ENCODE measurements around the gene RASAL2. TPM values are rescaled to one million over a fixed set of nuclear protein-coding genes. Genes with fewer than 3 reads are reported as not detected.

Gene RASAL2
- total and polyA plus RNA-seq, 10 donors: 0.42 to 24.4 (median 14.6) TPM

DNA sequence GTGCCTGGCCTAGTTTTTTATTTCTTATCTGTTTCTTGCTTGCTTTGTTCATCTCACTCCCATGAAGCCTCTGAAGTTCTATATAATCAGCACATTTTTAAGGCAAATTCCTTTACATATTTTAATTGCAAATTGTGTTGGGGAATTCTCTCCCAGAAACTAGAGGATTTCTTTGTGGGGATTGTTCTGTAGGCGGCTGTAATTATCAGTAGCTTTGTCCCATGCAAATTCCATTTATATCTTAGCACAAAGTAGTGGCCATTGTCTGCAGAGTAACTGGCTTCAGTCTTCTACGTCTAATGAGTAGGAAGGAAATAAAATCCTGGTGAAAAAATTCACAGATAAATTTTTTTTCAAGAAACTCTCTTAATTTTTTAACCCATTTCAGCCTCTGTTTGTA is 367.2 kb downstream of the RASAL2 start:
- H3K36me3 ChIP-seq: peaks cover 0 to 23% (median 5%) of the 10 kb centered on the region in 6 donors
- no peaks in the 10 kb centered on the region for H3K4me1 ChIP-seq
- no peaks in the 10 kb centered on the region for H3K9me3 ChIP-seq
- DNase-seq: no peak
- no peak overlapping the region for H3K27ac ChIP-seq
- TF ChIP-seq POLR2AphosphoS5 (IDR thresholded peaks at IDR 0.05) (no peak), POLR2A (IDR thresholded peaks at IDR 0.05) (no peak)
- TF ChIP-seq, protein P1, sequence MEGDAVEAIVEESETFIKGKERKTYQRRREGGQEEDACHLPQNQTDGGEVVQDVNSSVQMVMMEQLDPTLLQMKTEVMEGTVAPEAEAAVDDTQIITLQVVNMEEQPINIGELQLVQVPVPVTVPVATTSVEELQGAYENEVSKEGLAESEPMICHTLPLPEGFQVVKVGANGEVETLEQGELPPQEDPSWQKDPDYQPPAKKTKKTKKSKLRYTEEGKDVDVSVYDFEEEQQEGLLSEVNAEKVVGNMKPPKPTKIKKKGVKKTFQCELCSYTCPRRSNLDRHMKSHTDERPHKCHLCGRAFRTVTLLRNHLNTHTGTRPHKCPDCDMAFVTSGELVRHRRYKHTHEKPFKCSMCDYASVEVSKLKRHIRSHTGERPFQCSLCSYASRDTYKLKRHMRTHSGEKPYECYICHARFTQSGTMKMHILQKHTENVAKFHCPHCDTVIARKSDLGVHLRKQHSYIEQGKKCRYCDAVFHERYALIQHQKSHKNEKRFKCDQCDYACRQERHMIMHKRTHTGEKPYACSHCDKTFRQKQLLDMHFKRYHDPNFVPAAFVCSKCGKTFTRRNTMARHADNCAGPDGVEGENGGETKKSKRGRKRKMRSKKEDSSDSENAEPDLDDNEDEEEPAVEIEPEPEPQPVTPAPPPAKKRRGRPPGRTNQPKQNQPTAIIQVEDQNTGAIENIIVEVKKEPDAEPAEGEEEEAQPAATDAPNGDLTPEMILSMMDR (IDR thresholded peaks at IDR 0.05 in 8 of 11, conservative IDR thresholded peaks at IDR 0.05 in 3 of 11): no peak
- H3K27me3 ChIP-seq (replicated peaks in 1 of 7): no peaks in the 10 kb centered on the region
- 77 to 90% (median 81%) methylated on average over 2 of the region's 2 CpGs for WGBS, 5 donors
- no peak overlapping the region for H3K4me3 ChIP-seq
- intact Hi-C loops (cut with DNase I; ENCODE audit: low total_unique reads): no loop called here

DNA sequence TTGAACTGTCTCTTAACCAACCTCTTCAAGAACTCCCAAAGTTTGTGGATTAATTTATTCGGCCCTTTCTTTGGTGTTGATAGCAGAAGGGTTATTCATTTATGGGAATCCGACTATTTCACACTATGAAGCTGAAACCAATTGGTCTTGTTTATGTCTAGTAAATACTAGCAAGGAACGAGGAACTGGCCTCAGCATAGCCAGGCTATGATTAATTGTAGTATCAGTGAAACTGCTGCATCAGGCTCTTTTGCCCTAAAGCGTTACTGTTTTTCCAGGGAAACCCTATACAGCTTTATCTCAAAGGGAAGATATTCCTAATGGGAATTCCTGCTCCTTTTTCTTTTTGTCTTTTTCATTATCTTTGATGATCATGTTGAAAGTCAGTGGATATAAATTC is 367.8 kb downstream of the RASAL2 start:
- Histone ChIP-seq H3K27ac (no peak overlapping the region), H3K9me3 (no peaks in the 10 kb centered on the region), H3K4me3 (no peak overlapping the region), H3K4me1 (no peaks in the 10 kb centered on the region), H3K27me3 (replicated peaks in 1 of 7) (no peaks in the 10 kb centered on the region), H3K36me3 (peaks cover 0 to 24% (median 5%) of the 10 kb centered on the region in 6 donors)
- no peak for DNase-seq
- WGBS, 5 donors: 85 to 92% (median 88%) methylated on average over 4 of the region's 4 CpGs
- intact Hi-C loops (cut with DNase I; ENCODE audit: low total_unique reads): no loop called here
- TF ChIP-seq, protein P1 (IDR thresholded peaks at IDR 0.05 in 8 of 11, conservative IDR thresholded peaks at IDR 0.05 in 3 of 11): no peak
- TF ChIP-seq POLR2A (IDR thresholded peaks at IDR 0.05): no peak
- no peak for TF ChIP-seq POLR2AphosphoS5 (IDR thresholded peaks at IDR 0.05)

DNA sequence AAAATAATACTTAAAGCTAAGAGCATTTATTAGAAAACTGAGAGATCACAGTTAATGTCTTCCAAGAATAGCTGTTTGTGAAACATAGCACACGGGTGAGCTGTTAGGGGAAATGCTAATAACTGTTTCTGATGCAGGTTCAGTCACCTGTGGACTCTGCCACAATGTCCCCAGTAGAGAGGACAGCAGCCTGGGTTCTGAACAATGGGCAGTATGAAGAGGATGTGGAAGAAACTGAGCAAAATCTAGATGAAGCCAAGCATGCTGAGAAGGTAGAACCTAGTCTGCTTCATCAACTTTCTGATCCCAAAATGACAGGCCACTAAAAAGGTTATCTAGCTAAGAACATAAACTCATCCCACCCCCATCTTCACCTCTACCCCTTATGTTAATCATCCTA is 370.2 kb downstream of the RASAL2 start:
- Histone ChIP-seq H3K4me1 (no peaks in the 10 kb centered on the region), H3K36me3 (peaks cover 0 to 27% (median 3%) of the 10 kb centered on the region in 6 donors), H3K27ac (no peak overlapping the region), H3K9me3 (no peaks in the 10 kb centered on the region), H3K4me3 (no peak overlapping the region), H3K27me3 (replicated peaks in 1 of 7) (no peaks in the 10 kb centered on the region)
- TF ChIP-seq POLR2A (IDR thresholded peaks at IDR 0.05) (no peak), POLR2AphosphoS5 (IDR thresholded peaks at IDR 0.05) (no peak)
- TF ChIP-seq, protein P1 (IDR thresholded peaks at IDR 0.05 in 8 of 11, conservative IDR thresholded peaks at IDR 0.05 in 3 of 11): no peak
- WGBS, 5 donors: 33 to 83% (median 76%) methylated on average over 1 of the region's 1 CpG
- intact Hi-C loops (cut with DNase I; ENCODE audit: low total_unique reads): no loop called here
- no peak for DNase-seq

DNA sequence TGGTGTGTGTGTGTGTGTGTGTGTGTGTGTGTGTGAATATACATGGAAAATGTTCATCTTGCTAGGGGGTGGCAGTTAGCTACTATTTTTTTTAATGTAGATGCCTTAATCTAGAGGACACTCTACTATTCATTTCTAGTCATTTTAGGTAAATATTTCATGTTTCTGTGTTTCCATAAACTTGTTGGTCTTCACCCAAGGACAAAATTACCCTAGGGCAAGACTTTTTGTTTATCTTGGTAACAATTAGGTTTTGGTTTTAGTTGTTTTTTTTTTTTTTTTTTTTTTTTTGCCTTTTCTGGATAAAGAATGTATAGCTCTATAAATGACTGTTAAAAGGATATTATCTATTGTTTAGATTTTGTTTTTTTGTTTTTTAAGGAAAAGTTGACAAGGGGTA is 370.7 kb downstream of the RASAL2 start:
- Histone ChIP-seq H3K36me3 (peaks cover 0 to 27% (median 3%) of the 10 kb centered on the region in 6 donors), H3K4me1 (no peaks in the 10 kb centered on the region), H3K27ac (no peak overlapping the region), H3K9me3 (no peaks in the 10 kb centered on the region), H3K27me3 (replicated peaks in 1 of 7) (no peaks in the 10 kb centered on the region), H3K4me3 (no peak overlapping the region)
- TF ChIP-seq POLR2A (IDR thresholded peaks at IDR 0.05) (no peak), POLR2AphosphoS5 (IDR thresholded peaks at IDR 0.05) (no peak)
- TF ChIP-seq, protein P1 (IDR thresholded peaks at IDR 0.05 in 8 of 11, conservative IDR thresholded peaks at IDR 0.05 in 3 of 11): no peak
- intact Hi-C loops (cut with DNase I; ENCODE audit: low total_unique reads): no loop called here
- no peak for DNase-seq

Data from spleen (tissue), 11 donors.